ENCODE measurements around the gene ERAL1. TPM values are rescaled to one million over a fixed set of nuclear protein-coding genes. Genes with fewer than 3 reads are reported as not detected.

ERAL1 gene
- total RNA-seq, 1 donor from 2014 or later, result 37.2 TPM

DNA sequence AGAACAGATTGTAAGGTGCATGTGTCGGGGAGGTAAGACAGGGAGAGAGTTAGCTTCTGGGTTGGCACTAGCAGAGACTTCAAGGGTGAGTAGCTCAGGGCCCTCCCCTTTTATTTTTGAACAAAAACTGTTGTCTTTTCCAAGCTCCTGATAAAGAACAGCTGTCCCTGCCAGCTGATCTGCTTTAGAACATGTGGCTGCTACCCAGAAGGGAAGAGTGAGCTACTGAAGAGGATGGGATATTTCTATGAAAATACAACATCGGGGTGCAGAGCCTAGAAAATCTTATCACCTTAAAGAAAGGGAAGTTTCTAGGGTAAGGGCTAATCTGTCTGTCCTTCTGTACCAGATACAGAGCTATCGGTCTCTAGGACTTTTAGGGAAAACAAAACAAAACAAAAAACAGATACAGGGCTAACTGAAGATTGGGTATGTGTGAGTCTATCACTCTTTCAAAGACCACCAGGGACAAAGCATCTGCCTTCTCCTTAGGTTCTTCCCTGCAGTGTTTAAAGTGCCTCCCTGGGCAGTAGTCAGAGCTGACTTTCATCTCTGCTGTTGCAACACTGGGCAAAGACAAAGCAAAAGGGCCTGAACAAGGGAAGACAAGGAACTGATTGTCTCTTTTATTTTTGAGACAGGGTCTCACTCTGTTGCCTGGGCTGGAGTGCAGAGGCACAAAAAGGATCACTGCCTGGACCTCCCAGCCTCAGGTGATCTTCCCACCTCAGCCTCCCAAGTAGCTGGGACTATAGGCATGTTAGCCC lies 53.1 kb downstream of the ERAL1 start:
- intact Hi-C loops (cut with DNase I), result no loop called here
- DNase-seq (ENCODE audit: missing footprints), result no peak
- ATAC-seq, result peak; percentile 17

GRCh38 chr17:28908640-28909167 lies 53.9 kb downstream of the ERAL1 start:
- DNase-seq (ENCODE audit: missing footprints) (no peak), ATAC-seq (peak; percentile 51)
- intact Hi-C loops (cut with DNase I), result no loop called here

- no peak for DNase-seq (ENCODE audit: missing footprints)
- intact Hi-C loops (cut with DNase I), result no loop called here
- no peak for ATAC-seq
Observed at GRCh38 chr17:28910534-28910933, 55.7 kb downstream of the ERAL1 start.

Small RNA genes within 50 kb of the gene (microRNA-seq; reads per million reads assigned to microRNA genes)
- gene MIR451B, result not detected

Other genes starting within 250 kb of the ERAL1 start
- gene RSKR, start 240.8 kb upstream of the ERAL1 start, total RNA-seq, result 5.0 TPM
- 78.6 TPM for gene BLTP2, start 209.9 kb upstream of the ERAL1 start, total RNA-seq
- 31.5 TPM for gene SDF2, start 193.1 kb upstream of the ERAL1 start, total RNA-seq
- gene SUPT6H, start 192.8 kb upstream of the ERAL1 start, total RNA-seq, result 41.0 TPM
- gene PROCA1, start 143.1 kb upstream of the ERAL1 start, total RNA-seq, result 0.73 TPM
- 16.2 TPM for gene RAB34, start 137.1 kb upstream of the ERAL1 start, total RNA-seq
- gene RPL23A, start 135.0 kb upstream of the ERAL1 start, total RNA-seq, result 945 TPM
- 2.4 TPM for gene TLCD1, start 128.8 kb upstream of the ERAL1 start, total RNA-seq
- 0.60 TPM for gene NEK8, start 126.2 kb upstream of the ERAL1 start, total RNA-seq
- gene TRAF4, start 111.0 kb upstream of the ERAL1 start, total RNA-seq, result 3.8 TPM
- 16.9 TPM for gene FAM222B, start 12.2 kb upstream of the ERAL1 start, total RNA-seq
- 118 TPM for gene FLOT2, start 42.7 kb downstream of the ERAL1 start, total RNA-seq
- 3.0 TPM for gene DHRS13, start 48.1 kb downstream of the ERAL1 start, total RNA-seq
- gene PHF12, start 96.5 kb downstream of the ERAL1 start, total RNA-seq, result 18.3 TPM
- gene SEZ6, start 151.0 kb downstream of the ERAL1 start, total RNA-seq, result not detected
- 1.1 TPM for gene PIPOX, start 188.1 kb downstream of the ERAL1 start, total RNA-seq

Measured in Right ventricle myocardium inferior (tissue), 1 donor.